Fibroblast of mammary gland (primary cell): Measurements from ENCODE around the gene TERT.

ENCODE experiments used
- DNase-seq: peaks from one replicate; pipeline ENCODE4 v3.0.0-alpha.2; 2010; ENCODE audit warnings: low read depth
- H3K4me3 ChIP-seq: 2 replicates; pipeline ENCODE4 v1.5.1; 2011; ENCODE audit warnings: low read depth, mild to moderate bottlenecking, low read length, moderate library complexity; ENCODE audit not compliant: control insufficient read depth
- CTCF ChIP-seq: conservative IDR thresholded peaks from 2 replicates; pipeline ENCODE4 v1.5.1; 2011; ENCODE audit warnings: low read depth, low read length, inconsistent platforms; ENCODE audit not compliant: control insufficient read depth, insufficient read depth

The TERT gene

GRCh38 chr5:1310118-1310517, 15.2 kb upstream of the TERT start:
- TF ChIP-seq CTCF, result no peak
- no peak for DNase-seq
- H3K4me3 ChIP-seq, result no peak overlapping the region

GRCh38 chr5:1304033-1304432, 9.2 kb upstream of the TERT start:
- no peak for DNase-seq
- no peak for TF ChIP-seq CTCF
- no peak overlapping the region for H3K4me3 ChIP-seq

GRCh38 chr5:1302258-1302657, 7.4 kb upstream of the TERT start:
- no peak overlapping the region for H3K4me3 ChIP-seq
- TF ChIP-seq CTCF, result no peak
- DNase-seq, result no peak

GRCh38 chr5:1300581-1301083, 5.8 kb upstream of the TERT start:
- no peak for DNase-seq
- TF ChIP-seq CTCF, result no peak

GRCh38 chr5:1299961-1300360, 5.1 kb upstream of the TERT start:
- DNase-seq, result no peak
- TF ChIP-seq CTCF, result no peak
- H3K4me3 ChIP-seq, result no peak overlapping the region

More at GRCh38 chr5:1300581-1301083, 5.8 kb upstream of the TERT start:
- H3K4me3 ChIP-seq, result no peak overlapping the region

GRCh38 chr5:1299511-1299850, 4.6 kb upstream of the TERT start:
- no peak for TF ChIP-seq CTCF
- no peak overlapping the region for H3K4me3 ChIP-seq
- no peak for DNase-seq
